ENCODE data around the gene WRNIP1.

GRCh38 chr6:2795956-2796355 is 30.8 kb downstream of the WRNIP1 start:
- TF ChIP-seq CTCF (conservative IDR thresholded peaks at IDR 0.05; ENCODE audit: low read length) (no peak), EZH2phosphoT487 (IDR thresholded peaks at IDR 0.05; ENCODE audit: borderline replicate concordance) (no peak)
